CMK (cell line): ENCODE results near the gene MC2R.
"Not testable (repeated sequence)": the region's sequence is repeated elsewhere in the genome, so short reads cannot be mapped to it uniquely, and the experiment has no call there.

Source experiments
- DNase-seq: peaks from one replicate; pipeline ENCODE4 v3.0.0-alpha.2; 2010; ENCODE audit warnings: low read depth

MC2R gene

GRCh38 chr18:13892098-13892497 lies 23.2 kb downstream of the MC2R start:
- no peak for DNase-seq

- no peak for DNase-seq
Observed at GRCh38 chr18:13890761-13891361, 24.5 kb downstream of the MC2R start.

DNA sequence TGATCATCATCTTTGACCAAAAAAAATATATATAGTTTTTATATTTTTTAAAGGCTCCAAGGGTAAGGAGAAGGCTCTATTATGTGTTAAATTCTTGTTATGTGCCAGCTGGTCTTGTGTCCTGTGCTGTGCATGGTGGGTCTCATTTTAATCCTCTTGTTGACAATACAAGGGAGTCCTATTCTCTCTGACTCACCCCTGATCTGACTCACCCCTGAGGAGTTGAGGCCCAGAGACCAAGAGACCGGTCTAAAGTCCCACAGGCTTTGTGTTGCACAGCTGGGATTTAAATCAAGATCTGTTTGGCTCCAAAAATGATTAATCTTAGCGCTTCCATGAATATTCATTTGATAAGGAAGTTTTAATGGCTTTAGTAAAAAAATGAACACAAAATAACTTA lies 25.7 kb downstream of the MC2R start:
- no peak for DNase-seq

DNA sequence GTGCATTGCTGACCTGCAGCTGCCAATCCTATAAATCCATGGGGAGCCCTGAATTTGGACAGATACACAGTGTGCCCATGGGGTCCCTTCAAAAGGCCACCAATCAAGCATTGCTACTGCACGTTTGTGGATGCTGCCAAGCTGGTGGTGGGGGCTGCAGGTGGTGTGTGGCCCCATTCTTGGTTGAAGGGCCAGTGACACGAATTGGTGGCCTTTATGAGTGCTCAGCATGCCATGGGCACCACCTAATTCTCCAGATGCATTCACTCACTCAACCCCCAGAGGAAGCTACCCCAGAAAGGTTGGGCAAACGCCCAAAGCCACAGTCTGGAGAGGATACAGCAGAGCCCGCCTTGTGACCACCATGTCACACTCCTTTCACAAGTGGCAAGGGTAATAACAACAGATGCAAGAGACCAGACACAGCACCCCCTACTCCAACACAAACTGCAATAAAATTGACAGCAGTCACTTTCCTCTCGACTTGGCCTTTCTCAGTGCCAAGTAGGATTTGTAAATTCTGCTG lies 27.1 kb downstream of the MC2R start:
- no peak for DNase-seq

DNA sequence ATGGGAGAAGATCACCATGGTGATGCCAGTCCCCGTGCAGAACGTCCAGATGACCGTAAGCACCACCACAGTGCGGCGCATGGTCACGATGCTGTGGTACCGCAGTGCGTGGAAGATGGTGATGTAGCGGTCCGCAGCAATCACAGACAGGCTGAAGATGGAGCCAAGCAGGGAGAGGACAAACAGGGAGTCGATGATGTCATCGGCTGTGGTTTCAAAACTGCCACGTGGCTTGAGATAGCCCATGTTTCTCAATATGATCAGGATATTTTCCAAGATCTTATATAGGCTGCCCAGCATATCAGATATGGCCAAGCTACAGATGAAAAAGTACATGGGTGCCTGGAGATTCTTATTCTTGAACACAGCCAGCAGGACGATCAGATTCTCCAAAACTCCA lies 30.3 kb downstream of the MC2R start:
- no peak for DNase-seq

- DNase-seq = no peak
Observed at GRCh38 chr18:13879937-13880336, 35.4 kb downstream of the MC2R start.

DNA sequence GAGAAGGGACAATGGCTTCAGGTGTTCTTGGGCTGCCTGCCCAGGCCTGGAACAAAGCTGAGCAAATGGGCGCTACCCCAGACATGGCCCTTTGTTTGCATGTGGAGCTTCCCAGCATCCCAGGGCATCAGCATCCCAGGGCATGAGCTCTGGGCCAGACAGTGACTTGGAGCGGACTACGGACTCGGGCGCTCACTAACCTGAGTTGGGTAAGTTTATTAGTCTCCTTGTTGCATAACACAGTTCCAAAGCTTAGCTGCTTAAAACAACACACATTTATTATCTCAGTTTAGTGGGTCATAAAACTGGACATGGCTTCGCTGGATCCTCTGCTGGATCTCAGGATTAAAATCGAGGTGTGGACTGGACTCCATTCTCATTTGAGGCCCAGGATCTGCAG lies 35.8 kb downstream of the MC2R start:
- no peak for DNase-seq

DNA sequence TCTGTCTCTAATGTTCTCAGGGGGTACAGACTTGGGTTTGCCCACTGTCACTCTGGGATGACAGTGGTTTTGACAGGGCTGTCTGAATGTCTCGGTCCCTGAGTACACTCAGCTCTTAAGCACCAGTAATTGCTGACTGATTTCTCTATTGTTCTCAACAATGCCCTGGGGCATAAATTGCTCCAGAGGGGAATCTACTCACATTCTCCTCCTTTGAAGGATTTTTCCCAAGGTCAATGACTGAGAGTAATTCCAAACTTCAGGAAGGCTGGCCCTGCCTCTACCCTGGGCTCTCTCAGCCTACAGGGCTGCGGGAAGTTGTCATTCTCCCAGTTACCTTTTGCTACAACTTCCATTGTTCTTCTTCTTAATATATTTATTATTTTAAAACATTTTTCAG lies 36.5 kb downstream of the MC2R start:
- no peak for DNase-seq

DNA sequence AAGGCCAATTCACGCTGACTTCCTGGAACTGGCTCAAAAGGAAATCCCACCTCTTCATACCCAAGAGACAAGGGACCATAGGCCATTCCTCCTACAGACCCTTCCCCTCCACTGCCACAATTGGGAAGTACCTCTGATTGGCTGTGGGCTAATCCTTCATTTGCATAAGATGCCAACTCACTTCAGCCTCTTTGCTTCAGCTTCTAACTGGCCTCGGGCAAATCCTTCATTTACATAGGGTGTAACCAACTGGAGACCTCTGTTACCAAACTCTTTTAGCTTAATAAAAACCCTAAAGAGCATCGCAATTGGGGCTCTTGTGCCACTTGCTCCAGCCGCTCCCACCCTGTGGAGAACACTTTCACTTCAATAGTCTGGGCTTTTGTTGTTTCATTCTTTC lies 38.2 kb downstream of the MC2R start:
- DNase-seq = no peak

GRCh38 chr18:13874558-13874957 lies 40.8 kb downstream of the MC2R start:
- no peak for DNase-seq

- no peak for DNase-seq
Observed at GRCh38 chr18:13872932-13873331, 42.4 kb downstream of the MC2R start.

GRCh38 chr18:13872373-13872772 lies 43.0 kb downstream of the MC2R start:
- no peak for DNase-seq

DNA sequence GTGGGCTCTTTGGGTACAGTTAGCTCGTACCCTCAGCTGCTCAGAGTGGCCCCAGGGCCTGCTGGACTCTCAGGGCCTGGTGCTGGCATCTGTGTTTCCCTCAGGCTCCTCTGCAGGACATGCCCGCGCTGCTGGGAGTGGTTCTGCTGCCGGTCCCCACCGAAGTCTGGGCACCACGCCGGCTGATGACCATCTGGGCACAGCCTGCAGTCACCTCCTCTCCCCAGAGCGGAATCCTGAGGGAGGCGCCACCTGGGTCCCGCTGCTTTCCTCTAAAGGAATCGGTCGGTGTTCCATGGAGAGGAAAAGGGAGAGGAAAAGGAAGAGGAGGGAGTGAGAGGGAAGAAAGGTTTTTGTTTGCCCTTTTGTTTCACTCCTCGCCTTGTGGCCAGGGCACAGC lies 43.6 kb downstream of the MC2R start:
- no peak for DNase-seq

GRCh38 chr18:13868501-13869271 lies 46.6 kb downstream of the MC2R start:
- no peak for DNase-seq

DNA sequence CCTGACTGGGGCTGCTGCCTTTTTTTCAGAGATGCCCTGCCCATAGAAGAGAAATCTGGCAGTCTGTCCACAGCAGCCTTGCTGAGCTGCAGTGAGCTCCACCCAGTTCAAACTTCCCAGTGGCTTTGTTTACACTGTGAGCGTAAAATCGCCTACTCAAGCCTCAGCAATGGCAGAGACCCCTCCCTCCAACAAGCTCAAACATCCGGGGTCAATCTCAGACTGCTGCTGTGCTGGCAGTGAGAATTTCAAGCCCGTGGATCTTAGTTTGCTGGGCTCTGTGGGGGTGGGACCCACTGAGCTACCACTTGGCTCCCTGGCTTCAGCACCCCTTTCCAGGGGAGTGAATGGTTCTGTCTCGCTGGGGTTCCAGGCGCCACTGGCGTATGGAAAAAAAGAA lies 52.4 kb downstream of the MC2R start:
- DNase-seq = not testable (repeated sequence)

DNA sequence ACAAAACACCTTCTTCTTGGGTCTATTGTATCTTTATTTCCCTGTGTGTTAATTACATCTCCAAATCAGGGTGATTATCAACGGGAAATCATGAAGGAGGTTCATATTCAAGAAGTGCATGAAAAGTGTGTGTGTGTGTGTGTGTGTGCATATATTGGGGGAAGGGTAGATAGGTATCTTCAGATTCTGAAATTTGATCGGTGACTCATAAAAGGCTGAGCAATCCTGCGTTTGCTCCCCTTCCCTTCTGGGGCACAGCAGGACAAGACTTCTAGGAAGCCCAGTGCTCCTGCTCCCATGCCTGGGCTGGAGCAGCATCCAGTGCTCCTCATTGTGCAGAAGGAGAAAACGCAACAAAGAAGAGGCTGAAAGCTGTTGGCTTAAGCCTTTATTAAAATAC lies 65.5 kb downstream of the MC2R start:
- no peak for DNase-seq

DNA sequence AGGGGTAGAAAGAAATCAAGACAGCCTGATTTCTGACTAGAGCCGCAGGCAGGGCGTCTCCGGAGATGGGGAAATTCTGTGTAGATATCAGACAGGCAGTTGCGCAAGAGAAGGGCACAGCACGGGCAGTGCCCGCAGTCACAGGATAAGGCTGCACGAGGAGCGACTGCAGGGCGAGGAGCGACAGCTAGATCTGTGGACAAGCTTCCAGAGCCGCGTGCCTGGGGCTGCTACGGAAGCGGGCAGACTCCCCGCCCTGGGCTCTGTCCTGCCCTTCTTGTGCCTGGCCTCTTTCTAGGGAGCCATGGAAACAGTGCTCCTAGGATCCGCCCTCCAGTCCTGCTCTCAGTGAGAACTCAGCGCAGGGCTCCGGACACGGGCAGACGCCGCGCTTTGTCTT lies 78.8 kb downstream of the MC2R start:
- DNase-seq = no peak

DNA sequence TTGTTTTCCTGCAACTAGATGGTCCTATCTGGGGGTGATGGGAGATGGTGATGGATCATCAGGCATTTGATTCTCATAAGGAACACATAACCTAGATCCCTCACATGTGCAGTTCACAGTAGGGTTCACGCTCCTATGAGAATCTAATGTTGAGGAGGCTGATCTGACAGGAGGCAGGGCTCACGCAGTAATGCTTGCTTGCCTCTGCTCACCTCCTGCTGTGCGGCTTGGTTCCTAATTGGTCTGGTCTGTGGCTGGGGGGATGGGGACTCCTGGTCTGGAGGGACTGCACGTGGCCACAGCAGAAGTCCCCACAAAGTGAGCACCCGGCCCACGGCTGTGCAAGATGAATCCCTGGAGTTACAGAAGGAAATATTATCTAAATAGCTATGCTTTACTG lies 80.1 kb downstream of the MC2R start:
- no peak for DNase-seq

DNA sequence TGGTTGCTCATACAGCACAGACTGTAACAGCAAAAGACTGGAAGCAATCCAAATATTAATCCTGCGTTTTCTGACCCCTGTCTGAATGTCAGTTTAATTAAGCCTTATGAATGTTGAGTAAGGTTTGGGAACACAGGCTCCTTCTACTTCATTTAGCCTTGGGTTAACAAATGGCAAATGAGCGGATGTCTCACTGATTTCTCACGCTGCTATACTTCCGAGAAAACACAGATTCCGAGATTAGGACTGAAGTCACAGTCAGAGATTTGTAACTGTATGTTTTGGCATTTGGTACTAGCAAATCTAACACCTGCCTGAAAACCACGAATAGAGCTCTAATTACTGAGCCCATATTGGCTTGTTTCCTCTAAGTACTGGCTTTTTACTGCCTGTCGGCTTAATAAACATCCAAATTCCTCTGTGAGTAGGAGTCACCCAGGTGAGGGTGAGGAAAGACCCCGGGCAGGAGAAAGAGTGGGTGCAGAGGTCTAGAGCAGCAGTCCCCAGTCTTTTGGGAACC lies 80.8 kb downstream of the MC2R start:
- DNase-seq = no peak
